ENCODE measurements around the gene NAA20. TPM values are rescaled to one million over a fixed set of nuclear protein-coding genes. Genes with fewer than 3 reads are reported as not detected.

NAA20 gene
- total RNA-seq, 1 donor from 2014 or later, result 36.3 TPM

GRCh38 chr20:20018366-20018765 lies 1.2 kb downstream of the NAA20 start:
- peaks cover 21% of the 10 kb centered on the region for H3K27me3 Mint-ChIP-seq (ENCODE audit: unreplicated experiment)
- peak overlapping the region; percentile 80 for H3K4me3 Mint-ChIP-seq (ENCODE audit: unreplicated experiment)
- peak overlapping the region; percentile 72 for H3K27ac Mint-ChIP-seq (ENCODE audit: unreplicated experiment)
- no peaks in the 10 kb centered on the region for H3K9me3 Mint-ChIP-seq (ENCODE audit: unreplicated experiment)
- no peak for DNase-seq (ENCODE audit: low spot score)
- peaks cover 5% of the 10 kb centered on the region for H3K36me3 Mint-ChIP-seq (ENCODE audit: low read depth, unreplicated experiment)
- TF ChIP-seq CTCF (IDR thresholded peaks at IDR 0.05; ENCODE audit: unreplicated experiment), result no peak
- H3K4me1 Mint-ChIP-seq (ENCODE audit: unreplicated experiment), result peaks cover 30% of the 10 kb centered on the region

GRCh38 chr20:20019123-20019522 lies 2.0 kb downstream of the NAA20 start:
- H3K36me3 Mint-ChIP-seq (ENCODE audit: low read depth, unreplicated experiment), result peaks cover 7% of the 10 kb centered on the region
- no peaks in the 10 kb centered on the region for H3K9me3 Mint-ChIP-seq (ENCODE audit: unreplicated experiment)
- no peak for TF ChIP-seq CTCF (IDR thresholded peaks at IDR 0.05; ENCODE audit: unreplicated experiment)
- H3K4me3 Mint-ChIP-seq (ENCODE audit: unreplicated experiment), result peak overlapping the region; percentile 14
- DNase-seq (ENCODE audit: low spot score), result no peak
- peak overlapping the region; percentile 72 for H3K27ac Mint-ChIP-seq (ENCODE audit: unreplicated experiment)
- H3K27me3 Mint-ChIP-seq (ENCODE audit: unreplicated experiment), result peaks cover 21% of the 10 kb centered on the region
- peaks cover 30% of the 10 kb centered on the region for H3K4me1 Mint-ChIP-seq (ENCODE audit: unreplicated experiment)

GRCh38 chr20:20020908-20021307 lies 3.7 kb downstream of the NAA20 start:
- Mint-ChIP-seq H3K36me3 (ENCODE audit: low read depth, unreplicated experiment) (peaks cover 10% of the 10 kb centered on the region), H3K27ac (ENCODE audit: unreplicated experiment) (peak overlapping the region; percentile 55), H3K9me3 (ENCODE audit: unreplicated experiment) (no peaks in the 10 kb centered on the region), H3K27me3 (ENCODE audit: unreplicated experiment) (peaks cover 21% of the 10 kb centered on the region), H3K4me3 (ENCODE audit: unreplicated experiment) (no peak overlapping the region), H3K4me1 (ENCODE audit: unreplicated experiment) (peaks cover 28% of the 10 kb centered on the region)
- no peak for TF ChIP-seq CTCF (IDR thresholded peaks at IDR 0.05; ENCODE audit: unreplicated experiment)
- DNase-seq (ENCODE audit: low spot score), result no peak

- peak overlapping the region; percentile 29 for H3K4me3 Mint-ChIP-seq (ENCODE audit: unreplicated experiment)
- H3K4me1 Mint-ChIP-seq (ENCODE audit: unreplicated experiment), result peaks cover 28% of the 10 kb centered on the region
- DNase-seq (ENCODE audit: low spot score), result no peak
- peak overlapping the region; percentile 14 for H3K27ac Mint-ChIP-seq (ENCODE audit: unreplicated experiment)
- H3K27me3 Mint-ChIP-seq (ENCODE audit: unreplicated experiment), result peaks cover 19% of the 10 kb centered on the region
- no peaks in the 10 kb centered on the region for H3K9me3 Mint-ChIP-seq (ENCODE audit: unreplicated experiment)
- H3K36me3 Mint-ChIP-seq (ENCODE audit: low read depth, unreplicated experiment), result peaks cover 10% of the 10 kb centered on the region
- no peak for TF ChIP-seq CTCF (IDR thresholded peaks at IDR 0.05; ENCODE audit: unreplicated experiment)
Observed at GRCh38 chr20:20021835-20022234, 4.7 kb downstream of the NAA20 start.

GRCh38 chr20:20022498-20022897 lies 5.3 kb downstream of the NAA20 start:
- Mint-ChIP-seq H3K27me3 (ENCODE audit: unreplicated experiment) (peaks cover 18% of the 10 kb centered on the region), H3K36me3 (ENCODE audit: low read depth, unreplicated experiment) (peaks cover 10% of the 10 kb centered on the region), H3K9me3 (ENCODE audit: unreplicated experiment) (no peaks in the 10 kb centered on the region), H3K27ac (ENCODE audit: unreplicated experiment) (no peak overlapping the region), H3K4me3 (ENCODE audit: unreplicated experiment) (no peak overlapping the region), H3K4me1 (ENCODE audit: unreplicated experiment) (peaks cover 28% of the 10 kb centered on the region)
- no peak for DNase-seq (ENCODE audit: low spot score)
- TF ChIP-seq CTCF (IDR thresholded peaks at IDR 0.05; ENCODE audit: unreplicated experiment), result no peak

Measured in endothelial cell (in vitro differentiated cells).